Aorta (tissue), 5 donors: ENCODE results near the gene MXRA7. TPM values are rescaled to one million over a fixed set of nuclear protein-coding genes. Genes with fewer than 3 reads are reported as not detected.

Source experiments
- ATAC-seq: fragments of 200-7000 bp; cut with Tn5 transposase; one replicate; pipeline ENCODE4 v1.9.1; 2022; ENCODE audit warnings: moderate library complexity; ENCODE audit not compliant: low FRiP score
- DNase-seq, 2 donors: peaks; one replicate each; pipeline ENCODE4 v3.0.0-alpha.2; 2020
- H3K27ac ChIP-seq, 2 donors: one replicate each; pipeline ENCODE4 v1.5.1; 2013; ENCODE audit warnings: low read length in 2 of 2, mild to moderate bottlenecking in 2 of 2, moderate library complexity in 2 of 2, control low read depth in 1 of 2, inconsistent platforms in 1 of 2, low read depth in 1 of 2
- H3K27me3 ChIP-seq, 2 donors: one replicate each; pipeline ENCODE4 v1.6.1; 2013; ENCODE audit warnings: control low read depth in 1 of 2, low read length in 1 of 2, mild to moderate bottlenecking in 1 of 2, moderate library complexity in 1 of 2; ENCODE audit not compliant: insufficient read depth in 2 of 2, control insufficient read depth in 1 of 2
- H3K36me3 ChIP-seq, 2 donors: one replicate each; pipeline ENCODE4 v1.6.1; 2013; ENCODE audit warnings: control low read depth in 1 of 2, low read length in 1 of 2, mild to moderate bottlenecking in 1 of 2; ENCODE audit not compliant: insufficient read depth in 2 of 2, control insufficient read depth in 1 of 2
- H3K4me1 ChIP-seq, 2 donors: one replicate each; pipeline ENCODE4 v1.6.1; 2013; ENCODE audit warnings: low read length in 2 of 2, control low read depth in 1 of 2, mild to moderate bottlenecking in 1 of 2, moderate library complexity in 1 of 2; ENCODE audit not compliant: insufficient read depth in 2 of 2, control insufficient read depth in 1 of 2
- H3K4me3 ChIP-seq, 2 donors: one replicate each; pipeline ENCODE4 v1.5.1; 2013; ENCODE audit warnings: low read length in 2 of 2, control low read depth in 1 of 2, mild to moderate bottlenecking in 1 of 2
- H3K9me3 ChIP-seq: one replicate; pipeline ENCODE4 v1.6.1; 2013; ENCODE audit warnings: mild to moderate bottlenecking, low read length; ENCODE audit not compliant: control insufficient read depth
- WGBS, 2 donors: extraction: QIAGEN DNeasy Blood & Tissue Kit; methylation state at CpG; one replicate each; pipeline ENCODE4 v1.1.7; 2013; 5-methylcytosine and 5-hydroxymethylcytosine counted together
- intact Hi-C, 2 donors: fragments of 100-400 bp; cut with DNase I; formaldehyde crosslinking; loops; one replicate each; pipeline versions ENCODE4 v1.14.2 to v1.15.0; 2022
- polyA plus RNA-seq, 2 donors: library from polyadenylated mRNA; stranded (reverse); fragments of 200-250 nt; gene quantifications; one replicate each; pipeline ENCODE4 v1.2.3, GENCODE V29; 2013
- total RNA-seq, 2 donors: library from RNA; stranded (reverse); fragmentation: NEBNext Ultra II Directional; extraction: Animal tissue kit (Norgen Biotek cat#: 25700); gene quantifications; one replicate each; pipeline ENCODE4 v1.2.1, GENCODE V29; 2021
- donor health status: healthy with polysubstance abuse.
- donor health status: Bipolar disorder and iron deficiency.
- donor health status: DM: no; HTN: no; CAD: no.
- donor health status: DM: no; HTN: no; CAD: no.
- donor health status: DM: yes; HTN: yes; CAD: no.

The MXRA7 gene
- total and polyA plus RNA-seq, 4 donors: 256 to 465 (median 310) TPM

- no peak overlapping the region for H3K27ac ChIP-seq
- 67 to 74% methylated on average over 16 of the region's 16 CpGs for WGBS, 2 donors
- H3K4me1 ChIP-seq: no peaks in the 10 kb centered on the region
- intact Hi-C loops: no loop called here
- DNase-seq (peak; percentile 75 to 84), ATAC-seq (peak; percentile 66)
- no peaks in the 10 kb centered on the region for H3K27me3 ChIP-seq
- no peaks in the 10 kb centered on the region for H3K36me3 ChIP-seq
- H3K4me3 ChIP-seq: no peak overlapping the region
- H3K9me3 ChIP-seq: no peaks in the 10 kb centered on the region
Observed at GRCh38 chr17:76681222-76682137, 29.3 kb downstream of the MXRA7 start.

- H3K27me3 ChIP-seq: no peaks in the 10 kb centered on the region
- no peak for ATAC-seq
- H3K4me3 ChIP-seq: no peak overlapping the region
- H3K4me1 ChIP-seq: no peaks in the 10 kb centered on the region
- 53 to 65% methylated on average over 1 of the region's 1 CpG for WGBS, 2 donors
- no peak overlapping the region for H3K27ac ChIP-seq
- H3K36me3 ChIP-seq: no peaks in the 10 kb centered on the region
- intact Hi-C loops: no loop called here
- no peaks in the 10 kb centered on the region for H3K9me3 ChIP-seq
- DNase-seq: no peak
Observed at GRCh38 chr17:76679239-76679638, 31.5 kb downstream of the MXRA7 start.

GRCh38 chr17:76678330-76678729 is 32.4 kb downstream of the MXRA7 start:
- no peaks in the 10 kb centered on the region for H3K9me3 ChIP-seq
- no peak overlapping the region for H3K4me3 ChIP-seq
- H3K27ac ChIP-seq: no peak overlapping the region
- no peaks in the 10 kb centered on the region for H3K36me3 ChIP-seq
- H3K4me1 ChIP-seq: no peaks in the 10 kb centered on the region
- 73 to 79% methylated on average over 12 of the region's 12 CpGs for WGBS, 2 donors
- H3K27me3 ChIP-seq: no peaks in the 10 kb centered on the region
- ATAC-seq (no peak), DNase-seq (peak in 1 of 2 donors; percentile 66)
- intact Hi-C loops: no loop called here

GRCh38 chr17:76677406-76677805 is 33.4 kb downstream of the MXRA7 start:
- peak in 1 of 2 donors; percentile 59 for DNase-seq
- WGBS, 2 donors: 89 to 90% methylated on average over 16 of the region's 16 CpGs
- Histone ChIP-seq H3K4me1 (no peaks in the 10 kb centered on the region), H3K4me3 (no peak overlapping the region), H3K36me3 (no peaks in the 10 kb centered on the region), H3K9me3 (no peaks in the 10 kb centered on the region), H3K27me3 (no peaks in the 10 kb centered on the region), H3K27ac (no peak overlapping the region)
- intact Hi-C loops: no loop called here
- ATAC-seq: no peak

- Histone ChIP-seq H3K27me3 (no peaks in the 10 kb centered on the region), H3K36me3 (no peaks in the 10 kb centered on the region), H3K4me3 (no peak overlapping the region), H3K27ac (no peak overlapping the region), H3K9me3 (no peaks in the 10 kb centered on the region), H3K4me1 (no peaks in the 10 kb centered on the region)
- no peak for DNase-seq
- intact Hi-C loops: no loop called here
- WGBS, 2 donors: 90 to 96% methylated on average over 6 of the region's 6 CpGs
- no peak for ATAC-seq
Observed at GRCh38 chr17:76676629-76677028, 34.1 kb downstream of the MXRA7 start.

- Histone ChIP-seq H3K4me3 (no peak overlapping the region), H3K4me1 (no peaks in the 10 kb centered on the region), H3K27me3 (no peaks in the 10 kb centered on the region), H3K27ac (no peak overlapping the region), H3K36me3 (no peaks in the 10 kb centered on the region), H3K9me3 (no peaks in the 10 kb centered on the region)
- DNase-seq (no peak), ATAC-seq (no peak)
- WGBS, 2 donors: 91 to 94% methylated on average over 6 of the region's 6 CpGs
- intact Hi-C loops: no loop called here
Observed at GRCh38 chr17:76675648-76676047, 35.1 kb downstream of the MXRA7 start.

- Histone ChIP-seq H3K4me1 (no peaks in the 10 kb centered on the region), H3K27me3 (no peaks in the 10 kb centered on the region), H3K9me3 (no peaks in the 10 kb centered on the region), H3K36me3 (no peaks in the 10 kb centered on the region), H3K4me3 (no peak overlapping the region), H3K27ac (no peak overlapping the region)
- 98 to 100% methylated on average over 5 of the region's 5 CpGs for WGBS, 2 donors
- intact Hi-C loops: loop anchor here (5.0 kb wide), 1 partner anchor 43 kb away; no protein-coding TSS in a partner anchor
- ATAC-seq (no peak), DNase-seq (no peak)
Observed at GRCh38 chr17:76674600-76674999, 36.2 kb downstream of the MXRA7 start.

GRCh38 chr17:76673729-76674128 is 37.0 kb downstream of the MXRA7 start:
- Histone ChIP-seq H3K36me3 (no peaks in the 10 kb centered on the region), H3K27me3 (no peaks in the 10 kb centered on the region), H3K4me3 (no peak overlapping the region), H3K4me1 (no peaks in the 10 kb centered on the region), H3K27ac (no peak overlapping the region), H3K9me3 (no peaks in the 10 kb centered on the region)
- 54 to 63% methylated on average over 5 of the region's 5 CpGs for WGBS, 2 donors
- ATAC-seq (no peak), DNase-seq (no peak)
- intact Hi-C loops: loop anchor here (5.0 kb wide), 1 partner anchor 44 kb away; no protein-coding TSS in a partner anchor

GRCh38 chr17:76672892-76673291 is 37.9 kb downstream of the MXRA7 start:
- DNase-seq (no peak), ATAC-seq (no peak)
- Histone ChIP-seq H3K9me3 (no peaks in the 10 kb centered on the region), H3K27me3 (no peaks in the 10 kb centered on the region), H3K27ac (peak overlapping the region in 1 of 2 donors; percentile 23), H3K4me1 (no peaks in the 10 kb centered on the region), H3K36me3 (no peaks in the 10 kb centered on the region), H3K4me3 (no peak overlapping the region)
- intact Hi-C loops: loop anchor here (5.0 kb wide), 1 partner anchor 44 kb away; no protein-coding TSS in a partner anchor
- 75 to 83% methylated on average over 3 of the region's 3 CpGs for whole genome bisulfite sequencing, 2 donors
